Right lobe of liver (tissue), 6 donors: Measurements from ENCODE around the gene LRRC4. TPM values are rescaled to one million over a fixed set of nuclear protein-coding genes. Genes with fewer than 3 reads are reported as not detected.
A peak's percentile ranks its signal among the peaks of the same experiment; 100 is the strongest.

ENCODE experiments used
- ATAC-seq, 4 donors: fragments of 200-7000 bp; cut with Tn5 transposase; one replicate each; pipeline ENCODE4 v1.9.1; 2020; ENCODE audit warnings: mild to moderate bottlenecking in 4 of 4, moderate library complexity in 4 of 4
- DNase-seq, 3 donors: peaks; one replicate each; pipeline ENCODE4 v3.0.0-alpha.2; 2020
- H3K27ac ChIP-seq, 3 donors: fragments of 200-600 bp; one replicate each; pipeline ENCODE4 v1.8.0; 2022
- H3K27me3 ChIP-seq, 2 donors: fragments of 200-600 bp; one replicate each; pipeline ENCODE4 v1.8.0; 2022
- H3K36me3 ChIP-seq, 4 donors: fragments of 200-600 bp; sonication (generic) in 1 of 4; one replicate each; pipeline versions ENCODE4 v1.5.1 to v1.8.0; 2017 to 2022; ENCODE audit warnings: control low read depth in 1 of 4
- H3K4me1 ChIP-seq, 4 donors: fragments of 200-600 bp; sonication (generic) in 1 of 4; one replicate each; pipeline versions ENCODE4 v1.5.1 to v1.8.0; 2017 to 2022; ENCODE audit warnings: control low read depth in 1 of 4
- H3K4me3 ChIP-seq, 3 donors: fragments of 200-600 bp; one replicate each; pipeline ENCODE4 v1.8.0; 2022
- H3K9me3 ChIP-seq, 4 donors: fragments of 200-600 bp; sonication (generic) in 1 of 4; one replicate each; pipeline versions ENCODE4 v1.5.1 to v1.8.0; 2017 to 2022; ENCODE audit warnings: control low read depth in 1 of 4
- CTCF ChIP-seq, 4 donors: fragments of 200-600 bp in 3 of 4; fragments of 450-650 bp in 1 of 4; IDR thresholded peaks; one replicate each; pipeline versions ENCODE4 v1.5.1 to v1.8.0; 2016 to 2022; ENCODE audit warnings: antibody characterized with exemption in 4 of 4, mild to moderate bottlenecking in 2 of 4
- POLR2A ChIP-seq: fragments of 450-650 bp; IDR thresholded peaks from one replicate; pipeline ENCODE4 v1.6.1; 2017; ENCODE audit warnings: antibody characterized with exemption, mild to moderate bottlenecking
- WGBS: methylation state at CpG from one replicate; pipeline ENCODE4 v1.1.6; 2018; ENCODE audit warnings: low coverage, low lambda C conversion rate; ENCODE audit not compliant: insufficient coverage; ENCODE audit errors: missing lambda C conversion rate; 5-methylcytosine and 5-hydroxymethylcytosine counted together
- intact Hi-C, 2 donors: fragments of 100-400 bp; cut with DNase I; formaldehyde crosslinking; loops; one replicate each; pipeline versions ENCODE4 v1.11.2 to v1.14.1; 2022
- long read RNA-seq: library from polyadenylated mRNA; unstranded; transcript quantifications from one replicate; pipeline ENCODE4 v2.0.0, GENCODE V29; 2019
- total RNA-seq, 6 experiments: library from RNA; depleted of rRNA in 2 of 6; stranded (reverse); fragments of >200 nt in 2 of 6; fragmentation: NEBNext Ultra II Directional in 3 of 6; extraction: Animal tissue kit (Norgen Biotek cat#: 25700) in 3 of 6; gene quantifications; one replicate each; pipeline versions ENCODE4 v1.1.0 to v1.2.4, GENCODE V29; 2016 to 2023
- donor health status: DM: no; HTN: yes; CAD: no.
- donor health status: DM: no; HTN: no; CAD: no.
- donor health status: DM: no; HTN: no; CAD: no.
- donor health status: DM: no; HTN: yes; CAD: no.
- donor health status: DM: no; HTN: yes; CAD: no.

Gene LRRC4
- total RNA-seq = 1 to 10 TPM in 5 of 6 experiments, under 1 TPM in 1; 0.74 to 4.0 (median 2.5) TPM
- long read RNA-seq = 0 reads

- Histone ChIP-seq H3K36me3 (no peaks in the 10 kb centered on the region), H3K27ac (peak within 1 kb of the TSS in 2 of 3 donors; percentile 54 to 60), H3K4me3 (peak within 1 kb of the TSS; percentile 32 to 57 (median 34)), H3K9me3 (no peaks in the 10 kb centered on the region), H3K27me3 (no peaks in the 10 kb centered on the region), H3K4me1 (peaks cover 0 to 24% (median 2%) of the 10 kb centered on the region in 4 donors)
- 23% methylated on average over 5 of the region's 87 CpGs for whole genome bisulfite sequencing
- TF ChIP-seq CTCF (IDR thresholded peaks at IDR 0.05) = no peak
- no peak for TF ChIP-seq POLR2A
- DNase-seq = peak in 2 of 3 donors; percentile 45 to 70
- intact Hi-C loops = no loop called here
- peak in 3 of 4 donors; percentile 4 to 41 (median 11) for ATAC-seq
These were observed at the start of gene LRRC4 for GRCh38 chr7:128030654-128031611. TSS of gene LRRC4 (minus strand) at chr7:128031437. CDS start at chr7:128030640, 797 bp downstream.

- H3K9me3 ChIP-seq = no peaks in the 10 kb centered on the region
- ATAC-seq = no peak
- H3K27ac ChIP-seq = no peak overlapping the region
- intact Hi-C loops = no loop called here
- TF ChIP-seq CTCF (IDR thresholded peaks at IDR 0.05) (no peak), POLR2A (no peak)
- H3K4me1 ChIP-seq = peaks cover 0 to 9% (median 0%) of the 10 kb centered on the region in 4 donors
- H3K36me3 ChIP-seq = peaks cover 0 to 28% (median 15%) of the 10 kb centered on the region in 4 donors
- H3K27me3 ChIP-seq = no peaks in the 10 kb centered on the region
- WGBS = 96% methylated on average over 5 of the region's 7 CpGs
- H3K4me3 ChIP-seq = no peak overlapping the region
- no peak for DNase-seq
These were observed 48.9 kb upstream of the LRRC4 start for GRCh38 chr7:128080169-128080568.

- intact Hi-C loops = no loop called here
- Histone ChIP-seq H3K9me3 (no peaks in the 10 kb centered on the region), H3K36me3 (peaks cover 0 to 26% (median 10%) of the 10 kb centered on the region in 4 donors), H3K4me1 (peaks cover 0 to 9% (median 0%) of the 10 kb centered on the region in 4 donors), H3K27me3 (no peaks in the 10 kb centered on the region), H3K27ac (no peak overlapping the region), H3K4me3 (no peak overlapping the region)
- DNase-seq (no peak), ATAC-seq (no peak)
- no peak for TF ChIP-seq POLR2A
- no peak for TF ChIP-seq CTCF (IDR thresholded peaks at IDR 0.05)
- no CpG with 5 or more reads among the region's 3 CpGs for whole genome bisulfite sequencing
These were observed 47.1 kb upstream of the LRRC4 start for GRCh38 chr7:128078309-128078708.

- WGBS = 11% methylated on average over 4 of the region's 7 CpGs
- Histone ChIP-seq H3K4me3 (no peak overlapping the region), H3K36me3 (peaks cover 0 to 15% (median 8%) of the 10 kb centered on the region in 4 donors), H3K27me3 (no peaks in the 10 kb centered on the region), H3K4me1 (peaks cover 0 to 9% (median 0%) of the 10 kb centered on the region in 4 donors), H3K9me3 (no peaks in the 10 kb centered on the region), H3K27ac (no peak overlapping the region)
- TF ChIP-seq POLR2A = no peak
- DNase-seq = peak; percentile 85 to 92 (median 90)
- intact Hi-C loops = no loop called here
- ATAC-seq = peak; percentile 57 to 93 (median 70)
These were observed 45.6 kb upstream of the LRRC4 start for GRCh38 chr7:128076796-128077271.
